ENCODE data around the gene ASTN1.

- TF ChIP-seq CTCF (IDR thresholded peaks at IDR 0.05) (no peak), POLR2A (IDR thresholded peaks at IDR 0.05) (no peak), POLR2AphosphoS5 (IDR thresholded peaks at IDR 0.05) (no peak), EP300 (IDR thresholded peaks at IDR 0.05) (no peak)
Observed at GRCh38 chr1:177106196-177106595, 58.3 kb downstream of the ASTN1 start.
